ENCODE measurements around the gene GUCA2B.

DNA sequence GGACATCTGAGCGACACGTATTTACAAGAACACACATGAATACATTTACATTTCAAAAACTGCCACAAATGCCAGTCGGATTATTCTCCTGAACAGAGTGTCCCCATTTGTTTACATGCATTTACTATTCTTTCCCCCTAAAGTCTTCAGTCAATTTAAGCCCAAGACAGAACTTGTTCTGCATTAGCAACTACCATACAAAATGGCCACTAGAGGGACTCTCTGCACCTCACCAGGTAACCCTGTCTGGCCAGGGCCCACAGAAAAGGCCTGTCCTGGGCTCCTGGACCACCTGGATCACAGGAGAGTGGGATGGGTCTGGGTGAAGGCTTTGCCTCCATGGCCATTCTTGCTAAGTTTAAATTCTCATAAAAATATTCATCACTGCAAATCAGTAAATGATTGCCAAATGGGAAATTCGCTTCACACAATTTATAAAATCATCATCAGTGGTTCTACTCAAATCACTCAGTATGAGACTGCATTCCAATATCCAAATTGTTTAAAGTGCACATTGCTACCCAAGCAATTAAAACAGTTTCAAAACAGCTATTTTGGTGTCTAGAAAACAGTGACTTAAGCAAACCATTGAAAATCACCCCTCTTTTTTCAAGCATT lies 23.8 kb downstream of the GUCA2B start:
- TF ChIP-seq EGR1 (IDR thresholded peaks at IDR 0.05; ENCODE audit: low read depth in 2 of 2) (no peak), GABPA (IDR thresholded peaks at IDR 0.05 in 1 of 2, conservative IDR thresholded peaks at IDR 0.05 in 1 of 2) (no peak)
- TF ChIP-seq, protein P1, sequence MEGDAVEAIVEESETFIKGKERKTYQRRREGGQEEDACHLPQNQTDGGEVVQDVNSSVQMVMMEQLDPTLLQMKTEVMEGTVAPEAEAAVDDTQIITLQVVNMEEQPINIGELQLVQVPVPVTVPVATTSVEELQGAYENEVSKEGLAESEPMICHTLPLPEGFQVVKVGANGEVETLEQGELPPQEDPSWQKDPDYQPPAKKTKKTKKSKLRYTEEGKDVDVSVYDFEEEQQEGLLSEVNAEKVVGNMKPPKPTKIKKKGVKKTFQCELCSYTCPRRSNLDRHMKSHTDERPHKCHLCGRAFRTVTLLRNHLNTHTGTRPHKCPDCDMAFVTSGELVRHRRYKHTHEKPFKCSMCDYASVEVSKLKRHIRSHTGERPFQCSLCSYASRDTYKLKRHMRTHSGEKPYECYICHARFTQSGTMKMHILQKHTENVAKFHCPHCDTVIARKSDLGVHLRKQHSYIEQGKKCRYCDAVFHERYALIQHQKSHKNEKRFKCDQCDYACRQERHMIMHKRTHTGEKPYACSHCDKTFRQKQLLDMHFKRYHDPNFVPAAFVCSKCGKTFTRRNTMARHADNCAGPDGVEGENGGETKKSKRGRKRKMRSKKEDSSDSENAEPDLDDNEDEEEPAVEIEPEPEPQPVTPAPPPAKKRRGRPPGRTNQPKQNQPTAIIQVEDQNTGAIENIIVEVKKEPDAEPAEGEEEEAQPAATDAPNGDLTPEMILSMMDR (IDR thresholded peaks at IDR 0.05; ENCODE audit: low read depth, low read length, missing input control), result peak; percentile 57

Measured in liver (tissue), 3 donors.